HUES6 (cell line): ENCODE results near the gene ERC2.

ENCODE experiments used
- H3K27ac ChIP-seq: 2 replicates; pipeline ENCODE4 v1.7.0; 2013; ENCODE audit warnings: low read depth, mild to moderate bottlenecking, low read length, inconsistent platforms
- H3K27me3 ChIP-seq: 2 replicates; pipeline ENCODE4 v1.6.1; 2013; ENCODE audit warnings: low read length; ENCODE audit not compliant: control insufficient read depth, insufficient read depth
- H3K36me3 ChIP-seq: 2 replicates; pipeline ENCODE4 v1.6.1; 2013; ENCODE audit warnings: low read length; ENCODE audit not compliant: control insufficient read depth, insufficient read depth
- H3K4me1 ChIP-seq: 2 replicates; pipeline ENCODE4 v1.6.1; 2013; ENCODE audit warnings: low read length; ENCODE audit not compliant: control insufficient read depth, insufficient read depth
- H3K4me3 ChIP-seq: 2 replicates; pipeline ENCODE4 v1.5.1; 2013; ENCODE audit warnings: low read depth, low read length
- H3K9ac ChIP-seq: one replicate; pipeline ENCODE4 v1.6.1; 2013; ENCODE audit warnings: mild to moderate bottlenecking, low read length
- H3K9me3 ChIP-seq: 2 replicates; pipeline ENCODE4 v1.6.1; 2013; ENCODE audit warnings: low read depth, low read length; ENCODE audit not compliant: control insufficient read depth, insufficient read depth

Gene ERC2

DNA sequence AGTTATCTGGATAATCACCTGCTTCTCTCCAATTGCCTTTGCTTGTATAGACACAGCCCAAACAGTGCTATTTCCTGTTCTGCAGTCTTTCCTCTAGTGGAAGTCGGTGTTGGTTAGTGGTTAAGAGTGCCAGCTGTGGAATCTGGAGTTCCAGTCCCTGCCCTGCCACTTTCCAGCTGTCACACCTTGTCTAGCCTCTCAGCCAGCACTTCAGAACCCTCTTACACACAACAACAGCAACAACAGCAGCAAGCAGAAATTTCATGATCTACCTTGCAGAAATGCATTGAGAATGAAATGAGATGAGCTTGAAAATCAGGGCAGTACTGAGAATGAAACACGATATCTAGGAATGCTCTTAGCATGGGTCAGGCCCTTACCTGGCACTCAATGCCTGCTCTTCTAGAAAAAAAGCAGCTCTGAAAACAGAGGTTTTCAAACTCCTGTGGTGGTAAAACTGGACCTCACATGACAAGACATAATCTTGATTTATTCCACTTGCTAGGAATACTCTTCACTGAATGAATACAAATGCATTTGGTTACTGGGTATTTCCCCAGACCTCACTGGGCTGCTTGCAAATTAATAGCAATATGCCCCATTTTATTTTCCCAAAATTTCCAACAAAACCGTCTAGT is 977.9 kb downstream of the ERC2 start:
- no peaks in the 10 kb centered on the region; the same call in 1 of the 2 replicates for H3K36me3 ChIP-seq
- no peaks in the 10 kb centered on the region for H3K9me3 ChIP-seq
- H3K9ac ChIP-seq: peak overlapping the region; percentile 98
- H3K4me3 ChIP-seq: peak overlapping the region; percentile 79; the same call in 1 of the 2 replicates
- H3K27ac ChIP-seq: no peak overlapping the region
- H3K4me1 ChIP-seq: peaks cover 32% of the 10 kb centered on the region
- H3K27me3 ChIP-seq: peaks cover 46% of the 10 kb centered on the region

DNA sequence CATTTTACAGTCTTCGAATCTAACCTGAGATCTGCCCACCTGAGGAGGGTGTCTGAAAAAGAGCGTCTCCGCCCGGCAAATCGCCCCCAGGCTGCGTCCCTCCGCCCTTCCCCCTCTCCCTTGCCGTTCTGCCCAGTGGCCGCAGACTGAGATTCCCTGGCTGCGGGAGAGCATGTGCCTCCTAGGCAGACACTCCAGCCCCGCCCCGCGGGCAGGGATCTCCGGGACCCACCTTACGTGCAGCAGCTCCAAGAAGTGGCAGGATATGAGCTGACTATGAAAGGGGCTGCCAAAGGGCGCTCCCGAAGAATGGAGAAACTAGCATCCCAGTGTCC is 978.5 kb downstream of the ERC2 start:
- H3K27ac ChIP-seq: no peak overlapping the region
- peak overlapping the region; percentile 98 for H3K9ac ChIP-seq
- H3K4me1 ChIP-seq: peaks cover 33% of the 10 kb centered on the region
- H3K27me3 ChIP-seq: peaks cover 48% of the 10 kb centered on the region
- peak overlapping the region; percentile 79 for H3K4me3 ChIP-seq
- no peaks in the 10 kb centered on the region for H3K9me3 ChIP-seq
- no peaks in the 10 kb centered on the region; the same call in 1 of the 2 replicates for H3K36me3 ChIP-seq

GRCh38 chr3:55488398-55489055 is 979.7 kb downstream of the ERC2 start:
- Histone ChIP-seq H3K9ac (peak overlapping the region; percentile 98), H3K27me3 (peaks cover 61% of the 10 kb centered on the region), H3K4me1 (peaks cover 42% of the 10 kb centered on the region), H3K4me3 (peak overlapping the region; percentile 79), H3K9me3 (no peaks in the 10 kb centered on the region), H3K36me3 (no peaks in the 10 kb centered on the region; the same call in 1 of the 2 replicates), H3K27ac (peak overlapping the region; percentile 56; the same call in 1 of the 2 replicates)

- Histone ChIP-seq H3K36me3 (no peaks in the 10 kb centered on the region; the same call in 1 of the 2 replicates), H3K27ac (peak overlapping the region; percentile 65; the same call in 1 of the 2 replicates), H3K9me3 (no peaks in the 10 kb centered on the region), H3K27me3 (peaks cover 67% of the 10 kb centered on the region), H3K9ac (peak overlapping the region; percentile 98), H3K4me1 (peaks cover 44% of the 10 kb centered on the region), H3K4me3 (peak overlapping the region; percentile 79)
These were observed 980.7 kb downstream of the ERC2 start for GRCh38 chr3:55487381-55488241.

DNA sequence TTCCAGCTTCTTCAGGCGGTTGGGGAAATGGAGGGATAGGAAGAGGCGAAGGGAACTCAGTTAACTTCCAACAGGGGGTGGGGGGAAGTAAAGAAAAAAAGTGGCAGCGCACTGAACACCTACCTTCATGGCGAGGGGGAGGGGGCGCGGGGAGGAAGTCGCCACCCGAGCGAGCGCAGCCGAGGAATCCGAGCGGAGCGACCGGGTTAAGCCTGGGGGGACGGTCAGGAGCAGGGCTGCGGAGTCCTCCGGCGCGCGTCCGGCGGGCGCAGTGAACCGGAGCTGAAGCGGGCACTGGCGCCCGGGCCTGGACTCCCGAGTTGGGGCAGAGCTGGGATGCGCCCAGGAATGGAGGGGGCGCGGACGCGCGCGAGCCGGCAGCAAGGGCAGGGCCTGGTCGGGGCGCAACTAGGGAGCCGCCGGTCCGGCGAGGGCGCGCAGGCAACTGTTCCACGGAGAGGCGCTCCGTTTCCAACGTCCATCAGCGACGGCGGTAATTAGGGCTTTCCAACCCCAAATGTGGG is 981.3 kb downstream of the ERC2 start, which contains the start of gene WNT5A:
Gene WNT5A (minus strand): TSS at position 450 of the 524 bp plus-strand sequence. CDS start 321 bp downstream, at position 129.
- H3K9ac ChIP-seq: peak within 1 kb of the TSS; percentile 98
- H3K4me1 ChIP-seq: peaks cover 44% of the 10 kb centered on the region
- H3K9me3 ChIP-seq: no peaks in the 10 kb centered on the region
- peak within 1 kb of the TSS; percentile 65; the same call in 1 of the 2 replicates for H3K27ac ChIP-seq
- peaks cover 74% of the 10 kb centered on the region for H3K27me3 ChIP-seq
- no peaks in the 10 kb centered on the region; the same call in 1 of the 2 replicates for H3K36me3 ChIP-seq
- peak within 1 kb of the TSS; percentile 79 for H3K4me3 ChIP-seq

- Histone ChIP-seq H3K9me3 (no peaks in the 10 kb centered on the region), H3K27me3 (peaks cover 75% of the 10 kb centered on the region), H3K27ac (peak overlapping the region; percentile 44; the same call in 1 of the 2 replicates), H3K9ac (peak overlapping the region; percentile 98), H3K4me1 (peaks cover 42% of the 10 kb centered on the region), H3K36me3 (no peaks in the 10 kb centered on the region; the same call in 1 of the 2 replicates), H3K4me3 (peak overlapping the region; percentile 79)
These were observed 982.0 kb downstream of the ERC2 start for GRCh38 chr3:55486101-55486856.

GRCh38 chr3:55484801-55485791 is 983.2 kb downstream of the ERC2 start:
- Histone ChIP-seq H3K27ac (peak overlapping the region; percentile 44; the same call in 1 of the 2 replicates), H3K27me3 (peaks cover 75% of the 10 kb centered on the region), H3K9ac (peak overlapping the region; percentile 98), H3K9me3 (no peaks in the 10 kb centered on the region), H3K4me3 (peak overlapping the region; percentile 79), H3K36me3 (no peaks in the 10 kb centered on the region; the same call in 1 of the 2 replicates), H3K4me1 (peaks cover 33% of the 10 kb centered on the region)

DNA sequence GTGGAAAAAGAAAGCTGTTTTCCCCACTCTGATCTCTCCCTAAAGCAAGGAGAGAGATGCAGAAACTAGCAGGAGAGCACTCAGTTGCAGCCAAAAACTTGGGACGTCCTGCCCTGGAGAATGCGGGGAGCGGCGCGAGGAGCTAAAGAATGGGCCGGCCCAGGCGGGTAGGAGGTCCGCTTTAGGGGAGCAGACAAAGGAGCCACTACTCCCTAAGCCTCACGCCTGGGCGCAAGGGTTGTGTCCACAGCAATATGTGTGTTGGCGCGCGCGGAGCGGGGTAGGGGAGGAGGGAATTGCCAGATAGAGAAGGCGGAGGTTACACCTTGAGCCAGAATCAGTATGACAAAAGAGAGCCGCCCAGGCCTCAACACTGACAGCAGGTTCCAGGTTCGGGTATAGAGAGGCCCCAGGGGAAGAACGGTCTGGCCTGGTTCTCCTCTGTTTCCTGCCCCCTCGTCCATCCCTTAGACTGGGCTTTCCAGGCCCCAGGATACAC is 984.0 kb downstream of the ERC2 start:
- no peaks in the 10 kb centered on the region; the same call in 1 of the 2 replicates for H3K36me3 ChIP-seq
- H3K9me3 ChIP-seq: no peaks in the 10 kb centered on the region
- H3K27me3 ChIP-seq: peaks cover 75% of the 10 kb centered on the region
- H3K4me3 ChIP-seq: peak overlapping the region; percentile 79
- H3K4me1 ChIP-seq: peaks cover 25% of the 10 kb centered on the region
- peak overlapping the region; percentile 94 for H3K9ac ChIP-seq
- H3K27ac ChIP-seq: no peak overlapping the region
